Cortex of kidney (tissue), 1 donor: Measurements from ENCODE around the gene PLEKHG7.
"Not testable (repeated sequence)": the region's sequence is repeated elsewhere in the genome, so short reads cannot be mapped to it uniquely, and the experiment has no call there.

Experiments
- DNase-seq: peaks from one replicate; lab custom pipeline; 2025; lab: John Stamatoyannopoulos, UW

The PLEKHG7 gene

DNA sequence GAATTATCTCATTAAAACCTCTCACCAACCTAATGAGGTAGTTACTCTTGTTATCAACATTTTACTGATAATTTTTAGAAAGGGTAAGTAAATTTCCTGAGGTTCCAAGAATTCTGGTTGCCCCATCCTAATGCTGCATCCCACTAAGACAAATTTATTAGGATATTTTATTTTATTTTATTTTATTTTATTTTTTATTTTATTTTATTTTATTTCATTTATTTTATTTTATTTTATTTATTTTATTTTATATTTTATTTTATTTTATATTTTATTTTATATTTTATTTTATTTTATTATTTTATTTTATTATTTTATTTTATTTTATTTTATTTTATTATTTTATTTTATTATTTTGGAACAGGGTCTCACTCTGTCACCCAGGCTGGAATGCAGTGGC, 46.9 kb downstream of the PLEKHG7 start:
- DNase-seq, result not testable (repeated sequence)

DNA sequence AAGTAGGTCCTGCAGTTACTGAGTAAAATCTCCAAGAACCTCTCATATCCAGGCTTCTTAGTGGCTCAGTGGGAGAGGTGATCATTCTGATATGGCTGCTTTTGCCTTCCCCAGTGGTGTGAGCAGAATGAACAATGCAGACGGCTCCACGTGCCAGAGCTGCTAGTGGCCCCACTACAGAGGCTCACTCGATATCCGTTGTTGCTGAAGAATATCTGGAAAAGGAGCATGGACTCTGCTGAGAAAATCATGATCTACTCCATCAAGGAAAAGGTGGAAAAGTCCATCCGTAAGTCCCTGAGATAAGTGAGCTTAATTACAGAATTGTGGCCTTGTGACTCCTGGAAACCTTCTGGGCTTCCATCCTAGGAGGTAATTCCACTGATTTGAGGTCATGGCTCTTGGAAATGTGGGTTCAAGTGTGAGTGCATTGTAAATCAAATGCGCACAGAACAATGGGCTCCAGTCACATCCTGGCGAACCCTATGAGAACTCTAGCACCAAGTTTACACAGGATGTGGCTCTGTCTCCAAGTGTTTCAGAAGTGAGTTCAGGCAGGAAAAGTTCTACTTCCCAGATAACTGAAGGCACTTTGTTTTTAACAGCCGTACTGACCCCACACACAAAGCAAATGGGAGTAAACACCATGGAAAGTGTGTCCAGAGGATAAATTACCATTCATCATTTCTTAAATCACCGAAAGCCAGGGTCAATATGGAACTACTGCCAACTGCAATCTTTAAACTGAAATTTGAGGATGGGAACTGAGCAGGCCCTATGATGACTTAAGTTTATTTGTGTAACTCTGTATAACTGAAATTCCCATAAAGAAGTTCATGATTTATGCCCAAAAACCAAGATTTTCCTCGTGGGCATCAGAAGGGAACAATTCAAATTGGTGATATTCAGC, 51.4 kb downstream of the PLEKHG7 start:
- no peak for DNase-seq

DNA sequence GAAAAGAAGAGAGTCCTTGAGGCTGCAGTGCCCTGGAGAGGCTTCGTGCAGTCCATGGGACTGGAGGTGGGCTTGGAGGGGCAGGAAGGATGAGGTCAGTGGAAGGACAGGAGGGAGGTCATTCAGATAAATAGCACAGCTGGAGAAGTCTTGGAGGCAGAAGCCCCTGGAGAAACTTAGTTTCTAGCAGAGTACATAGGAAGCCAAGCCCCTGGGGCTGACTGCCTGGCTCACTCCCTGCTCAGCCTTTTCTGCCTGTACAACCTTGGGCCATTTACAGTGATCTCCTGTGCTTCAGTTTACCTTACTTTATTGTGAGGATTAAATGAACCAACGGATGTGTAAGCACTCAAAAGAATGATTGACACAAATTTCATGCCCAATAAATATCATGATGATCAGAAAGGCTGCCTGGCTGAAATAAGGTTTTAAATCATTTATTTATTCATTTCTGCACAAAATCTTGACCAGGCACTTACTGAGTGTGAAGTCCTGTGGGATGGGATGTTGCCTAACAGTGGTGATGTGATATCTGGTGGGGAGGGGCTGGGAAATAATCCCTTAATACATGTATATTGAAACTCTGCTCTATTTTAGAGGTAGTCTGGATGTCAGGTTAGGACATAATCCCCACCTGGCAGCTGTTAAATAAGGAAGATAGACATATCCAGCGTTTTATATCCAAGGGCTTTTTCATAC, 54.3 kb downstream of the PLEKHG7 start:
- no peak for DNase-seq

DNA sequence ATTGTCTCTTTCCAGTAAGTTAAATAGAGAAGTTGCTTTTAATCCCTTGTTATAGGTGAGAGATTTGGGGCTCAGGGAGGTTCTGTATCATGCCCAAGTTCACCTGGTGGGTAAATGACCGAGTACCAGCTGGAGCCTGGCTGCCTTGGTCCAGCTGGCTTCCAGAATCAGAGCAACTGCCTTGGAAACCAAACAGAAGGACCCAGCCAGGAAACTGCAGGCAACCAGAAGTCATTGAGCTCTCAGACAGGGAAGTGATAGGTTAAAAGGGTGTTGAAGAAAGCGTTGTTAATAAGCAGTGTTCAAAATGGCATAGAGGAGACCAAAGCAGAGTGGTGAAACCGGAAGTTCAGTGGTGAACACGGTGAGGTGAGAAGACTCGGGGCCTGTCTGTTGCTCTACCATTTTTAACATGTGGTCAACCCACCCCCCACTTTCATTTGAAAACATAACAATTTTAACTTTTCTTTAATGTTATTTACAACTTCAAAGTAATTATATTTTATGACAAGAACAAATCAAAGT, 54.9 kb downstream of the PLEKHG7 start:
- no peak for DNase-seq

DNA sequence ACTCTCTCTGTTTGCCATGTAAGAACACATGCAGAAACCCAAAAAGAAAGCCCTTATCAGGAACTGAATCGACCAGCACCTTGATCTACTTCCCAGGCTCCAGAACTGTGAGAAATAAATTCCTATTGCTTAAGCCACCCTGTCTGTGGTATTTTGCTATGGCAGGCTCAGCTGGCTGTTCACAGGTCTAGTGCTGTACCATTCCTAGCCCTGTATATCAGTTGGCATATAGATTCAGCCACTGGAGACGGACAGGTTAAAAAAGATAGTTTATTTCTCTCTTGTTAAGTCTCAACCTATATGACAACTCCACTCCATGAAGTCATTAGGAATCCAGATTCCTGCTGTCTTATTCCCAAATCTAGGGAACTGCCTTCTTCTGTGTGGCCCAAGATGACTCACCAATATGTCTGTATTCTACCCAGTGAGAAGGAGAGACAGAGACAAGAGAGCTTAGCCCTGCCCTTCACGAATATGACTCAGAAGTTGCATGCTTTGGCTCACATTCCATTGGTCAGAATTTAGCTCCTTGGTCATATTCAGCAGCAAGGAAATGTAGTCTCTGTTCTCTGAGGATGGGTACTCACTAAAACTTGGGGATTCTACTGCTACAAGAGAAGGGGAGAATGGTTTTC, 57.0 kb downstream of the PLEKHG7 start:
- no peak for DNase-seq

DNA sequence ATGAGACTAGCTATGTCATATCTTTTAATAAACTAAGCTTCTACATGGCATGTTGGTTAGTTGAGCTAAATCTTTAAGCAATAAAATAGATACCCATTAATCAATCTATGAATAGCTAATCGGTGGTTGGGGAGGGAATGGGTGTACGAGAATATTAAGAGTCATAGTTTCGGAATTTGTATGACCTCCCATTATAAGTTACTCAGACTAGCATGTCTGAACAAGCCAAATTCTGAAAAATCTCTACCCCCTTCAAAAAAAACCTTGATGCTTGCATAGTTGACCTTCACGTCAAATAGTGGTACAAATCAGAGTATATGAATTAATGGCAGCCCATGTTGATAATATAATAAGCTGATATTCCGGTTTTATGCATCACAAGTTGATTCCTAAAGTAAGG, 60.0 kb downstream of the PLEKHG7 start:
- DNase-seq, result no peak

DNA sequence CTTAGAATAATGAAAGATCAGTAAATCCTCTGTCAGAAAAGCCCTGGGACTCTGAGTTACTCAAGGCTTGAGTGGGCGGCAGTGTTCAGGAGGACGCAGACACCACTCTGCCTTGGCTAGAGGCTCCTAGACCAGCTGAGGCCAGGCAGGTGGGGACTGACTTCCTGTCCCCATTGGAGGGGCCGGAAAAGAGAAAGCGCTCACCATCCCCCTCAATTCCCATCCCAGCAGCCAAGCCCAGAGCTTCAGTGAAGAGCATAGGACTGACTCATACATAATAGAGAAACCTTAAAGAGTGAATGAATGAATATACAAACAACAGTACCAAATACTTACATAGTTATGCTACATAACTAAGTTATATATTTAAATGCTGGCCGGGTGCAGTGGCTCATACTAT, 62.0 kb downstream of the PLEKHG7 start:
- no peak for DNase-seq

DNA sequence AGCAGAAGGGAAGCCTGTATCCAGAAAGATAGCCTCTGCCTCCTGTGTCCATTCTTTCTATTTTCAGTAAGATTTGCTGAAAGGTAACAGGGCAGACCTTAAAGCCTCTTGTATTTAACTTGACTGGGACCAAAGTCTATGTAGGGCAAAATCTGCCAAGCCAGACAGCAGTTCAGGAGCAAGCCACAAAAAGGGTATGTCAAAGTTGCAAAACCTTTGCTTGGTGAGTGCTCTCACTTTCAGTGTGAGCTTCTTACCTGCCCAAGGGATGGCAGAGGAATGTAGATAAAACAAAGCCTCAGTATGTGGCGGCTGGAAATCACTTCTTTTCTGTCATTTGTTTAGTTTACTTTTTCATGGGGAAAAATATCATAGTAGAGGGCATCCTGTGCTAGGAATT, 63.1 kb downstream of the PLEKHG7 start:
- no peak for DNase-seq

DNA sequence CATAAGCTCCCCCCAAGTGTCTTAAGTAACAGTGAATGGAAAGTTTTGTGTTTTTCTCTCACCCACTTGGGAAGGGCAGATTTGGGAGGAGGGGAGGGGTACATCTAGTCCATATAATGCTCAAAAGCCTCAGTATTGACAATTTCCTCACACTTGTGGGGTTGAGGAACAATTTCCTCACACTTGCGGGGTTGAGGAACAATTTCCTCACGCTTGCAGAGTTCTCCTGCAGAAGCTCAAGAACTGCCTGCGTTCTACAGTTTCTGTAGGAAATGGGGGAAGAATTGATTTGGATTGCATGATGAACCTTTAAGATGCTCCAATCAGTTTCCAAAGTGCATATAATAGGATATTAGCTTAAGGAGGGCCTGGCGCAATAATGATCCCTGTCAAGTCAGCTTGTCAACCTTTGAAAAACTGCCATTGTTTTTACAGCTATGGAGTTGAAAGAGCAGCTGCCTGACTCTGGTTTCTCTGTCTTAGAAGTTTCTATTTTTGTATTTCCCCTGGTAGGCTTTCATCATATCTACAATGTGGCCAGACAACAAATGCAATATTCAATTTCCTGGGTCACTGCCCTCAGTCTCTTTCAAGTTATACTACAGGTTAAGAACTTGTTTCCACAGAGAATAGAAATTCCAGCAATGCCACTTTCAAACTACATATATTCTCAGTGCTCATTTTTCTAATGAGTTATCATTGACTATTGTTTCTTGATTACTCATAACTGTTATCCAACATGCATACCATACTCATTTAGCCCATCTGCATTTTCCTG, 66.5 kb downstream of the PLEKHG7 start:
- no peak for DNase-seq

DNA sequence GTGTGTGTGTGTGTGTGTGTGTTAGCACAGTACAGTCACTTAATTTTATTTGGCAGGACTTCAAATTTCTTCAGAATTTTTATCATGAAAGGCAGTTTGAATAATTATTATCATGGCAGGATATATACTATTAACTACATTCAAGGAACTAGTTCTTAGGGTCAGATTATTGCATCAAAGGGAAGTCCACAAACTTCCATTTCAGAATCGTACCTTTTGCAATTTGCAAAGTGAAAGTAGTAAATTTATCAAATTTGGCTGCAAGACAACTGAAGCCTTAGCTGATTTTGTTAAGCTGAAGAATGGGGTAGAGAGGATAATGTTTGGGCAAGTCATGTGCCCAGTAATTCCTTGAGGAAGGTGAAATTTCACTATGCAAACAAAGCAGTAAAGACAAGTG, 68.2 kb downstream of the PLEKHG7 start:
- DNase-seq, result no peak

DNA sequence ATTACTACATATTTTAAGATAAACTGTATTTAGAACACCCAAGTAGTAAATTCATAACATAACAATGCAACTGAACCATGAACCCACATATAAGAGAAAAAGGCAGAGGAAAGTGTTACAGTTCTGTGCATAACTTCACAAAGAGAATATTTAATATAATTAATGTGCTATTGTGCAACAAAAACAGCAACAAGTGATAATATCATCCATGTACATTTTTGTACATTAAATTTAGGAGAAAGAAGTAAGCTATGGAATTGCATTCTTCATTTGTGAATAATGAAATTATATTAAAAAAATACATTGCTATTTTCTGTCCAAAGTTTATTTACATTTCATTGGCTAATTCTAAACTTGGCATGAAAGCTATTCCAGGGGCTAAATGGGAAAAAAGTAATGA, 72.6 kb downstream of the PLEKHG7 start:
- no peak for DNase-seq

DNA sequence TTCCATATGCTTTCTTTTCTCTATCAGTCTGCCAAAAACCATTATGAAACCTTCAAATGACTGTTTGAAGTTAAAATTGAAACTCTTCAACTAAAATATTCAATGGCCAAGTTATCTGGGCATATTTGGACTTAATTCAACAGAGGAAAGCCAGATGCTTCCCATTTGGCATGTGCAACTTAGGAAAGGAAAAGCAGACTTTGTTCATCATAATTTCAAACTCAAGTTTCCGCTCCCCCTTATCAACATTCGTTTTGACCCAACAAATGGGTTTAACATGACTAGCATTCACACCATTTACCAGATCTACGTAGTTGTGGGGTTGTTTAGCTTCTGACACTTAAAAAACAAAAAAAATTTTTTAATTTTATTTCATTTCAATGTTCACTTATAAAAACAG, 75.7 kb downstream of the PLEKHG7 start:
- DNase-seq, result no peak

DNA sequence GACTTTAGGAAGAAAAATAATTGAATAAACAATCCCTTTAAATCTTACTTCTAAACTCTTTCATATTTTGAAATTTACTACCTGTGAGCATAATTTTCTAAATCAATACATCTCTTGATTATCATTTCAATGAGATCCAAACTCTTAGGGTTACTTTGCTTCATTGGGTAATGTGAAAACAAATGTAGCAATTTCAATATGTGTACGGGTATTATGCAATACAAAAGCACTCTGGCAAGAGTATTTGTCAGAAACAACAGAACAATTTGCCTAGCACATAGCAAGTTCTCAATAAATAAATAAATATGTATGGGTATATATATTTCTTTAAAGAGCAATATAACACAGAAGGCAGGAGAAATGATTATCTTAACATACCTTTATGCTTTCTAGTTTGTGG, 77.1 kb downstream of the PLEKHG7 start:
- no peak for DNase-seq

DNA sequence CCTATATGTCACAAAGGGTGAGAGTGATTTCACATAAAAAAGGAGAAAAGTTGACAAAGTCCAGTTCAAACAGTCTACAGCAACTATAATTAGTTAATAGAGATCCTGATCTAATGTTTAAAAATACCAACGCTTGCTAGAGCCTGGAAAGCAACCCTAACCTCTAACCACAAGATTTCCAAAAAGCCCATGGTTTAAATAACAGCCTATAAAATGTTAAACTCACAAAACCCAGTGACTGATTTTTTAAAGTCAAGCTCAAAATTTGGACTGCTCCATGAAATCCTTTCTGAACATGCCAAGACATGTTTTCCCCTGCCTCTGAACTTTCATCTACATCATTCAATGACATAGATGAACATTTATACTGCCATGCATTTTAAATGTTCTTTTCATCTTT, 81.6 kb downstream of the PLEKHG7 start:
- DNase-seq, result no peak

DNA sequence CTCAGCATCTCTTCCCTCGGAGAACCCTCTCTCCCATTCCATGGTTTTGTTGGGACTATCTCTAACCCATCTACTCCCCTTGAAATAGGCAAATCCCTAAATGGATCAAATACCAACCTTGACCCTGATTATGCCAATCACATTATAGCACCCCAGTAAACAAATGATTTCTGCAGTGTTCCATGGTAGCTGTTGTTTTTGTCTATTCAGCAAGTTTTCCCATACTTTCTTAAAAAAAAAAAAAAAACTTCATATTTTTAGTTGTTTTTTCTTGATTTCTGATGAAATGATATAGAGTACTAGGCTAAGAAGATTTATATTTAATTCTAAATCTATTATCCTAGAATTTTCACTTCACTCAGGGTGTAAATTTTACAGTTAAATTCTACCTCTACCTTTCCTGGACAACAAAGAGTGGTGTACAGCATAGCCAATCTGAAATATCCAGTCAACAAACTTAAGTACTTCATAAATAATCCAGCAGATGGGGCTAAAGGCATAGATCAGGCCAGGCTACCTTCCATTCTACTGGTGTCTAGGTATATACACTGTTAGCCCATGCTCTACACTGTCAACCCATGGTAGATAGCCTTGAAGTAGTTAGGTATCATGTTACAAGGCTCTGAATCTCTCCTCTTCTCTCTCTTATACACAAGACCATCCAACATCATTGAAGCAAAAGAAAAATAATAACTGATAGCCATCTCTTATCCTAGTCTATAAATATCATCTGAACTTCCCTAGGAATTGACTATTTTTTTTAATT, 82.2 kb downstream of the PLEKHG7 start:
- no peak for DNase-seq

DNA sequence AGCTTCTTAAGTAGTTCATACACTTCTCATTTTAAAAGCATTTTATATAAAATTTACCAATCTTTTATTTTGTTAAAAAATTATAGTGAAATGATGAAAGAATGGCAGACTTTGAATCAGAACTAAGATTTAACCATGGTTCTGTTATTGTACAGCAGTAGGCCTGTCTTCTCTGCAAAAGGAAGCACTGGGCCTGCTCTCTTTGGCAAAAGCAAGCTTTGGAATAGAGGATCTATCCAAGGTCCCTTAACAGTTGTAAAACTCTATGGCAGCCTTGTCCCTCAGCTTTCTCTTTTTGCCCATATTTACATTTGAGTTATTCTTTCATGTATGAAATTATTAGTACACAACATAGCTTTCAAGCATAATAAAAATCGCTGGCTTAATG, 82.8 kb downstream of the PLEKHG7 start:
- no peak for DNase-seq

DNA sequence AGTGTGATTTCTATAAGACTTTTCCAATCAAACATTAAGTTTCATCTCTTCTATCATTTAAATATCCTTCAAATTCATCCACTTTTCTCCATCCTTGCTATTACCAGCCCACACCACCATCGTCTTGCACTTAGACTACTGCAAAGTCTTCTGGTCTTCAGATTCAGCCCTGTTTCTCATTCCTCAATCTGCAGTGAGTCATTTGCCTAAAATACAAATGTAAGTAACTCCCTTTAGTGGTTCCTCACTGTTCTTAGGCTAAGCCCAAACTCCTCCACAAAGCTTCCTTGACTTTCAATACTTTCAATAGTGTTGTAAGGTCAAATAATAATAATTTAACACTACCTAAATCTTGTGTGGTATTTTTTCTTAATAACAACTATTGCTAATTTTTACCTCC, 83.3 kb downstream of the PLEKHG7 start:
- DNase-seq, result no peak

DNA sequence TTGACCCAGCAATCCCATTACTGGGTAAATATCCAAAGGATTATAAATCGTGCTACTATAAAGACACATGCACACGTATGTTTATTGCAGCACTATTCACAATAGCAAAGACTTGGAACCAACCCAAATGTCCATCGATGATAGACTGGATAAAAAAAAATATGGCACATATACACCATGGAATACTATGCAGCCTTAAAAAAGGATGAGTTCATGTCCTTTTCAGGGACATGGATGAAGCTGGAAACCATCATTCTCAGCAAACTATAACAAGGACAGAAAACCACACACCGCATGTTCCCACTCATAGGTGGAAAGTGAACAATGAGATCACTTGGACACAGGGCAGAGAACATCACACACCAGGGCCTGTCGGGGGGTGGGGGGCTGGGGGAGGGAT, 91.6 kb downstream of the PLEKHG7 start:
- DNase-seq, result not testable (repeated sequence)

DNA sequence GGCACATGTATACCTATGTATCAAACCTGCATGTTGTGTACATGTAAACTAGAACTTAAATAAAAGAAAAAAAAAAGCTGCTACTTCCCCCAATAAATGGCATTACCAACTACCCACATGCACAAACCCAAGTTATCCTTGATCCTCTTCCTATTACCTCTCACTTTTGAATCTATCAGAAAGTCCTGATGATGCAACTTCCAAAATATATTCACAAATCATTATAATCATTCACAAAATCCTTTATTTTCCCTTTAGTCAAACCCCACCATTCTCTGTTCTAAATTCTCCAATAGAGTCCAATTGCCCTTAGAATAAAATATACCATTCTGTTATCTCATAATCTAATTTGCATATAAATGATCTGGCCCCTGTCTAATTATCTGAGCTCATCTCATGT, 92.0 kb downstream of the PLEKHG7 start:
- no peak for DNase-seq

DNA sequence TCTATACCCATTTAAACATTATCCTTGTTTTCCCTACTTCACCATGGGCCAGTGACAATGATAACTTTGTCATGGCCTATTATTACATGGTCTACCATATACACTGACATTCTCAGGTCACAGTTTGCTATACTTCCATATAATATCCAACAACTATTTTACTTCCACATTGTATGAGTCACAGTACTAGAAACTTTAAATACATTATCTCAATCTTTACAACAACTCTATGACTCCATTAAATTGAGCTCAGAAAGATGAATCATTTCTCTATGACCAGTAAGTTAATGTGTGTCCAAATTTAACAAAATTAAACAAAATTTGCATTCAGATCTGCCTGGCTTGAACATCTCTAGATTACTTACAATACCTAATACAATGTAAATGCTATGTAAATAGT, 93.9 kb downstream of the PLEKHG7 start:
- DNase-seq, result no peak

DNA sequence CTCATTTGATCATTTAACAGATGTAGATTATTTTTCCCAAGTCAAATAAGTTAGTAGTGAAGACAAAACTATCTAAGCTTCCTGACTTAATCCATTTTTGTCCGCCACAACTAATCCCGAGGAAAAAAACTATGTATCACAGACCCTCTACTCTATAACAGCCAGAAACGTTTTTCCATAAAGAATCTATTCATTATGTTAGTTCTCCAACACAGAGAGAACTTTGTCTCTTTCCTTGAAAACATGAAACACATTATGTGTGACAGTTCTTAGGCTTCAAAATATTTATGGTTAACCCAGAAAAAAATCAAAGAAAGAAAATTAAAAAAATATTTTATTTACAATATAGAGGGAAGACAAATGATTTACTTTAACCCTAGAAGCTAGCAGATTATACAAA, 100.1 kb downstream of the PLEKHG7 start:
- no peak for DNase-seq
